SU-DHL-6 (cell line): ENCODE data around the gene PHYHD1.
"Not testable (repeated sequence)": the region's sequence is repeated elsewhere in the genome, so short reads cannot be mapped to it uniquely, and the experiment has no call there.

Experiments
- H2AFZ ChIP-seq: fragments of 200-600 bp; sonication (generic); 2 replicates; pipeline ENCODE4 v1.6.1; 2014; ENCODE audit warnings: low read depth, mild to moderate bottlenecking, moderate library complexity, mixed read lengths, antibody characterized with exemption, low read length; ENCODE audit not compliant: severe bottlenecking
- H3F3A ChIP-seq: fragments of 200-600 bp; shearing (Covaris generic); 2 replicates; pipeline ENCODE4 v1.6.0; 2016; ENCODE audit warnings: antibody characterized with exemption, mild to moderate bottlenecking; ENCODE audit not compliant: insufficient read depth
- H3K27ac ChIP-seq: fragments of 200-600 bp; sonication (generic); 2 replicates; pipeline ENCODE4 v1.5.1; 2016; ENCODE audit warnings: low read depth, mild to moderate bottlenecking, low read length, moderate library complexity, mixed read lengths
- H3K27me3 ChIP-seq: fragments of 200-600 bp; sonication (generic), shearing (Covaris generic); 2 replicates; pipeline ENCODE4 v1.6.0; 2014; ENCODE audit warnings: mild to moderate bottlenecking, low read length
- H3K36me3 ChIP-seq: fragments of 200-600 bp; sonication (generic); 2 replicates; pipeline ENCODE4 v1.6.1; 2014; ENCODE audit warnings: mild to moderate bottlenecking, low read length, mixed read lengths
- H3K4me2 ChIP-seq: fragments of 300-600, 200-600 bp; shearing (Covaris generic), sonication (generic); 2 replicates; pipeline ENCODE4 v1.6.0; 2014; ENCODE audit warnings: low read length, low read depth, mild to moderate bottlenecking; ENCODE audit not compliant: poor library complexity, severe bottlenecking
- H3K4me3 ChIP-seq: fragments of 200-600 bp; sonication (generic); 2 replicates; pipeline ENCODE4 v1.5.1; 2014; ENCODE audit warnings: antibody characterized with exemption, low read length, mild to moderate bottlenecking, mixed read lengths; ENCODE audit not compliant: insufficient read depth, poor library complexity, severe bottlenecking
- H3K79me2 ChIP-seq: fragments of 200-600 bp; sonication (generic); 2 replicates; pipeline ENCODE4 v1.6.1; 2014; ENCODE audit warnings: mild to moderate bottlenecking, low read length, moderate library complexity; ENCODE audit not compliant: insufficient read depth
- H3K9ac ChIP-seq: fragments of 200-600 bp; sonication (generic); 2 replicates; pipeline ENCODE4 v1.7.0; 2014; ENCODE audit warnings: mild to moderate bottlenecking, low read length
- H3K9me2 ChIP-seq: fragments of 200-600 bp; sonication (generic); replicated peaks from 2 replicates; pipeline ENCODE4 v1.6.1; 2014; ENCODE audit warnings: low read length; ENCODE audit not compliant: insufficient read depth
- H3K9me3 ChIP-seq: fragments of 200-600 bp; sonication (generic); 2 replicates; pipeline ENCODE4 v1.6.1; 2014; ENCODE audit warnings: low read length, mixed read lengths; ENCODE audit not compliant: insufficient read depth
- H4K20me1 ChIP-seq: fragments of 200-600 bp; sonication (generic); 2 replicates; pipeline ENCODE4 v1.6.1; 2014; ENCODE audit warnings: low read depth, mild to moderate bottlenecking, antibody characterized with exemption, low read length, moderate library complexity, mixed read lengths
- EZH2phosphoT487 ChIP-seq: fragments of 200-600 bp; sonication (generic), shearing (Covaris generic); conservative IDR thresholded peaks from 2 replicates; pipeline ENCODE4 v1.6.1; 2018; ENCODE audit warnings: mild to moderate bottlenecking, antibody characterized with exemption, low read length, moderate library complexity, mixed read lengths
- TF ChIP-seq, protein P1 (sequence below): fragments of 200-600 bp; sonication (generic); IDR thresholded peaks from one replicate; pipeline ENCODE4 v1.5.1; 2017; ENCODE audit warnings: antibody characterized with exemption, mild to moderate bottlenecking, low read length, moderate library complexity; ENCODE audit not compliant: insufficient read depth, poor library complexity, severe bottlenecking

The PHYHD1 gene

DNA sequence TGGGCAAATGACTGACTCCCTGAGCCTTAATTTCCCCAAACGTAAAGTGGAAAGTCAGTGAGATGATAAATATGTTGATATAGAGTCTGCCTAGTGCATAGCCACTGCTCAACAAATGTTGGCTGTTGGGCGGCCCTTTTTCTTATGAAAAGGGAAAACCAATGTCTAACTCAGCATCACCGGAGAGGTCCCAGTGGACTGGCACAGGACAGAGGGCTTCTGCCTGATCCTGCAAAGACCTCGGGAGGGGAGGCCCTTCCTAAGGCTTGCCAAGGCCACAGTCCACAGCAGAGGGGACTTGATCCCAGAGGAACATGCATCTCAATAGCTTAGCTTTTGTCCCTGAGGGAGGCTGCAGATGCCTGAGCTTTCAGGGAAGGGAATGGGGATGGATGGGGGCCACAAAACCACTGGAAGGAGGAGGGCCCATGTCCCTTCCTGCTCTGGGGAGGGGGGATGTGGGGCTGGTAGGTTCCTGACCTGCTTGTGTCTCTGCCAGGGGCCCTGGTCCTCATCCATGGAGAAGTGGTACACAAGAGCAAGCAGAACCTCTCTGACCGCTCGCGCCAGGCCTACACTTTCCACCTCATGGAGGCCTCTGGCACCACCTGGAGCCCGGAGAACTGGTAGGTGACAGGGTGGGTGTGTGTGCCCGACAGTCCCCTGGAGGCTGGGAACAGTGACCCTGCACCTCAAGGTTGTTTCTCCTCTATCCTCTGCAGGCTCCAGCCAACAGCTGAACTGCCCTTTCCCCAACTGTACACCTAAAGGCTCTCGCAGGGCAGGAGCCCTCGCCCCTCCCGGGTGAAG is 20.4 kb downstream of the PHYHD1 start:
- H3K9ac ChIP-seq, result no peak overlapping the region
- H3F3A ChIP-seq, result no peaks in the 10 kb centered on the region
- no peak overlapping the region for H3K4me2 ChIP-seq
- TF ChIP-seq EZH2phosphoT487, result no peak
- TF ChIP-seq, protein P1, sequence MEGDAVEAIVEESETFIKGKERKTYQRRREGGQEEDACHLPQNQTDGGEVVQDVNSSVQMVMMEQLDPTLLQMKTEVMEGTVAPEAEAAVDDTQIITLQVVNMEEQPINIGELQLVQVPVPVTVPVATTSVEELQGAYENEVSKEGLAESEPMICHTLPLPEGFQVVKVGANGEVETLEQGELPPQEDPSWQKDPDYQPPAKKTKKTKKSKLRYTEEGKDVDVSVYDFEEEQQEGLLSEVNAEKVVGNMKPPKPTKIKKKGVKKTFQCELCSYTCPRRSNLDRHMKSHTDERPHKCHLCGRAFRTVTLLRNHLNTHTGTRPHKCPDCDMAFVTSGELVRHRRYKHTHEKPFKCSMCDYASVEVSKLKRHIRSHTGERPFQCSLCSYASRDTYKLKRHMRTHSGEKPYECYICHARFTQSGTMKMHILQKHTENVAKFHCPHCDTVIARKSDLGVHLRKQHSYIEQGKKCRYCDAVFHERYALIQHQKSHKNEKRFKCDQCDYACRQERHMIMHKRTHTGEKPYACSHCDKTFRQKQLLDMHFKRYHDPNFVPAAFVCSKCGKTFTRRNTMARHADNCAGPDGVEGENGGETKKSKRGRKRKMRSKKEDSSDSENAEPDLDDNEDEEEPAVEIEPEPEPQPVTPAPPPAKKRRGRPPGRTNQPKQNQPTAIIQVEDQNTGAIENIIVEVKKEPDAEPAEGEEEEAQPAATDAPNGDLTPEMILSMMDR, result no peak
- peaks cover 4% of the 10 kb centered on the region; the same call in 1 of the 2 replicates for H3K79me2 ChIP-seq
- no peaks in the 10 kb centered on the region for H3K9me2 ChIP-seq
- no peaks in the 10 kb centered on the region for H4K20me1 ChIP-seq
- H3K4me3 ChIP-seq, result no peak overlapping the region
- H3K9me3 ChIP-seq, result no peaks in the 10 kb centered on the region
- H2AFZ ChIP-seq, result no peak overlapping the region
- no peaks in the 10 kb centered on the region for H3K36me3 ChIP-seq
- no peaks in the 10 kb centered on the region for H3K27me3 ChIP-seq
- H3K27ac ChIP-seq, result no peak overlapping the region

DNA sequence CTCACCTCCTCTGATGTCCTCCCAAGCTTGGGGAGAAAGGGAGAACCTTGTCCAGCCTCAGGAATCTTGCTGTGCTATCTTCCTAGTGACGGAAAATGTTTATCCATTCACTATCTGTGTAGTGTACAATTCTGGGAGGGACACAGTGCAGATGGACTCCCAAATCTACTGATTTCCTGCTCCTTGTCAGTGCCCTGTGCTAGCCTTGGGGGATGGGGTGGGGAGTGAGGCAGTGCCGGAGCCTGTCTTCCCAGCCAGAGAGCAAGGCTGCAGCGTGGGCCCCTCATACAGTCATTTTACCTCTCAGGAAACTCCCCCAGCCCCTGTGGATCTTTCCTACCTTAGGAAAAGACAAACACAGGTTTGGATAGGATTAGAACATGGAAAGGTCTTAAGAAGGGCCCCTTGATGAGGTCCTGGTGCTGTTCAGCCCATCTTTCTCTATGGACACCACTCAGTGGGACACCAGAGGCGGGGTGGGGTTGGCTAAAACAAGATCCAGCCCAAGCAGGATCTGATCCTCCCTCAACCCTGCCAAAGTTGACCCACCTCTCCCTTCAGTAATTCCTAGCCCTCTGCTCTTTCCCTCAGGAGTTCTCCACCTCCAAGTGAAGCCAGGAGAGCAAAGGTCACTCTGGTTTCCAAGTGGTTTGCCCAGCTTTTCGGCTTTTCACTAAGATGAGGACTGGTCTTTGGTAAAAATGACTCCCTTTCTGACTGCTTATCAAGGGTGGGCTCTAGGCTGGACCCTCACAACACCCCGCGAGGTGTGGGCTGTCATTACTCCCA is 23.2 kb downstream of the PHYHD1 start:
- no peaks in the 10 kb centered on the region for H3K9me3 ChIP-seq
- H3F3A ChIP-seq, result no peaks in the 10 kb centered on the region
- H3K9ac ChIP-seq, result no peak overlapping the region
- H3K36me3 ChIP-seq, result no peaks in the 10 kb centered on the region
- no peaks in the 10 kb centered on the region for H4K20me1 ChIP-seq
- TF ChIP-seq, protein P1, result no peak
- TF ChIP-seq EZH2phosphoT487, result no peak
- no peak overlapping the region for H3K4me3 ChIP-seq
- no peak overlapping the region for H3K27ac ChIP-seq
- no peaks in the 10 kb centered on the region for H3K27me3 ChIP-seq
- peaks cover 20% of the 10 kb centered on the region for H3K79me2 ChIP-seq
- H2AFZ ChIP-seq, result no peak overlapping the region
- no peaks in the 10 kb centered on the region for H3K9me2 ChIP-seq
- H3K4me2 ChIP-seq, result no peak overlapping the region

DNA sequence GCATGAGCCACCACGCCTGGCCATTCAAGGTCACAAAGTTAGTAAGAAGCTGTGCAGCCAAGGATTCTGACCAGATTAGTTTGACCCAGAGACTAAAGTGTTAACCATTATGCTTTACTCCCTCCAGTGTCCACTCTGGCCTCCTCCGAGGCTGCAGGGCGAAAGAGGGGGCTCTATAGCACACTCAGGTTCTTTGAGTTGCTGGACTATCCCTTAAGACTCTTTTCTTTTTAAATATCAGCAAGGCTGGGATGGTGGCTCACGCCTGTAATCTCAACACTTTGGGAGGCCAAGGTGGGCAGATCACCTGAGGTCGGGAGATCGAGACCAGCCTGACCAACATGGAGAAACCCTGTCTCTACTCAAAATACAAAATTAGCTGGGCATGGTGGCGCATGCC is 24.2 kb downstream of the PHYHD1 start:
- not testable (repeated sequence) for H3F3A ChIP-seq, H3K36me3 ChIP-seq, H4K20me1 ChIP-seq, H2AFZ ChIP-seq, H3K9me2 ChIP-seq, H3K27me3 ChIP-seq, H3K27ac ChIP-seq, H3K9me3 ChIP-seq, H3K9ac ChIP-seq, H3K4me3 ChIP-seq, H3K4me2 ChIP-seq
- peaks cover 30% of the 10 kb centered on the region for H3K79me2 ChIP-seq
